ENCODE data around the gene GRK5. TPM values are rescaled to one million over a fixed set of nuclear protein-coding genes. Genes with fewer than 3 reads are reported as not detected.
A peak's percentile ranks its signal among the peaks of the same experiment; 100 is the strongest.

Gene GRK5
- total RNA-seq, 1 experiment from 2014 or later = 1.2 TPM

- no peak overlapping the region for H3K4me3 ChIP-seq (ENCODE audit: insufficient read depth, low read depth, low read length)
- no peaks in the 10 kb centered on the region for H3K36me3 ChIP-seq (replicated peaks; ENCODE audit: control insufficient read depth, insufficient read depth, low read length)
- no peaks in the 10 kb centered on the region for H3K27me3 ChIP-seq (ENCODE audit: control insufficient read depth, insufficient read depth, low read length)
- no peak for DNase-seq
These were observed 240.6 kb downstream of the GRK5 start for GRCh38 chr10:119447823-119448546.

DNA sequence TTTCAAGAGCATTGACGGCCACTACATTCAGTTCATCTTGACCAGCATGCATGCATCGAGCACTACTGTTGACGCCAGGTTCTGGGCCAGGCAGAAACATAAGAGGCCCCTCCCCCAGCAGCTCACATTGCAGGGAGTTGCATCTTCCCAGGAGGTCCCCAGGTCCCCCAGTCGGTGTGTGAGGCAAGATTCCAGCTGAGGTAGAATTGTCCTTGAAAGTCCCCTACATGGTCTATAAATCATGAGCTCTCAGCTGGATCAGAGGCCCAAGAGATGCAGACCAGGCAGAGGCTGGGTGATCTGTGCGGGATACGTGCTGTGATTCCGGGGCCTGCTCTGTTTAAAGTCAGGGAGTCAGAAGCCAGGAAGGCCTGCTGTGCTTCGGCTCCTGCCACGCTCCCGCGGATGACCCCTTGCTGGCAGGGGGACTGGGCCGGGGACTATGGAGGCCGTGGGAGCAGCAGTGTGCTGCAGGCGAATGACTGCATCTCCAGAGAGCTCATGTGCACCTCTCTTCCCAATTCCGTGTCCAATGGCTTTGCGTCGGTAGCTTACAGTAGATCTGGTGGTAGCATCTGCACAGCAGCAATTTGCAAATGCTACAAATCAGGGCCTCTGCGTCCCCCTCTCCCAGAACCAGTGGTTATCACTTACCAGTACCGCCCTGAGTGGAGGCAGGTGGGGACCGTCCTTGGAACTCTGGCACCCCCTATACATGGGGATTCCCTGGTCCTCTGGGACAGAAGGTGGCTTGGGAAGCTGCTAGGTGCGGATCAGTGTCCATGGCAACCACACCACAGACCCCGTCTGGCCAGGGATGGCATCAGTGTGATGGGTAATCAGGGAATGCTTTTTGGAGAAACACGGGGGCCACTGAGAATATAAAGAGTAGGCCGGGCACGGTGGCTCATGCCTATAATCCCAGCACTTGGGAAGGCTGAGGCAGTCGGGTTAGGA lies 241.5 kb downstream of the GRK5 start:
- DNase-seq = no peak

DNA sequence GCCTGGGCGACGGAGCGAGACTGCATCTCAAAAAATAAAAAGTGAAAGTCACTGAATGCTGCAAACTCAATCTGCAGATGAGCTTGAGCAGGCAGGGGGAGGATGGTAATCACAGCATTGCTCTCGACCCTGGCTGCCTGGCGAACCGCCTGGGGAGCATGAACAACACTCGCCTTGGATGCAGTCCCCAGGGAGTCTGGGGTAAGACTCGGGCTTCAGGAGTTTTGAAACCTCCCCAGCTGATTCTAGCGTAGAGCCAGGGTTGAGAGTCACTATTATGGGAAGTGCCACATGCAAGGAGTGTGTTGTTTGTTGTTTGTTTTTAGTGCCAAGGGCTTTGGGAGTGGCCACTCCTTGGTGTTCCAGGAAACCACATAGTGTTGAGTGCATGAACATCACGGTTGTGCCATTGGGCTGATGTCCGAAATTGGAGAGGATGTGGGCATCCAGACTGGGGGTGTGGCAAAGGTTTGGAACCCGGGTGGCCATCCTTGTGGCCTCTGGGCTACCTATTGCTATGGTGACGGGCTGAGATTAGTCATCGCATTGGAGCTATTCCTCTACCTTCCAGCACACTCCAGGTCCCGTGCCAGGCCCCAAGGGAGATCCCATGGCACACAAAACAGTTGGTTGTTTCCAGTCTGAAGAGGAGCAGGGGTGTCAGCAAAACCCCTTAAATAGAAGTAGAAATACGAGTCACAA lies 242.5 kb downstream of the GRK5 start:
- DNase-seq = no peak
- Histone ChIP-seq H3K4me3 (ENCODE audit: insufficient read depth, low read depth, low read length) (no peak overlapping the region), H3K36me3 (replicated peaks; ENCODE audit: control insufficient read depth, insufficient read depth, low read length) (no peaks in the 10 kb centered on the region), H3K27me3 (ENCODE audit: control insufficient read depth, insufficient read depth, low read length) (no peaks in the 10 kb centered on the region)

More for the DNA sequence above, 241.5 kb downstream of the GRK5 start:
- Histone ChIP-seq H3K27me3 (ENCODE audit: control insufficient read depth, insufficient read depth, low read length) (no peaks in the 10 kb centered on the region), H3K36me3 (replicated peaks; ENCODE audit: control insufficient read depth, insufficient read depth, low read length) (no peaks in the 10 kb centered on the region), H3K4me3 (ENCODE audit: insufficient read depth, low read depth, low read length) (no peak overlapping the region)

GRCh38 chr10:119450606-119451299 lies 243.4 kb downstream of the GRK5 start:
- Histone ChIP-seq H3K4me3 (ENCODE audit: insufficient read depth, low read depth, low read length) (no peak overlapping the region), H3K36me3 (replicated peaks; ENCODE audit: control insufficient read depth, insufficient read depth, low read length) (no peaks in the 10 kb centered on the region), H3K27me3 (ENCODE audit: control insufficient read depth, insufficient read depth, low read length) (no peaks in the 10 kb centered on the region)
- no peak for DNase-seq

DNA sequence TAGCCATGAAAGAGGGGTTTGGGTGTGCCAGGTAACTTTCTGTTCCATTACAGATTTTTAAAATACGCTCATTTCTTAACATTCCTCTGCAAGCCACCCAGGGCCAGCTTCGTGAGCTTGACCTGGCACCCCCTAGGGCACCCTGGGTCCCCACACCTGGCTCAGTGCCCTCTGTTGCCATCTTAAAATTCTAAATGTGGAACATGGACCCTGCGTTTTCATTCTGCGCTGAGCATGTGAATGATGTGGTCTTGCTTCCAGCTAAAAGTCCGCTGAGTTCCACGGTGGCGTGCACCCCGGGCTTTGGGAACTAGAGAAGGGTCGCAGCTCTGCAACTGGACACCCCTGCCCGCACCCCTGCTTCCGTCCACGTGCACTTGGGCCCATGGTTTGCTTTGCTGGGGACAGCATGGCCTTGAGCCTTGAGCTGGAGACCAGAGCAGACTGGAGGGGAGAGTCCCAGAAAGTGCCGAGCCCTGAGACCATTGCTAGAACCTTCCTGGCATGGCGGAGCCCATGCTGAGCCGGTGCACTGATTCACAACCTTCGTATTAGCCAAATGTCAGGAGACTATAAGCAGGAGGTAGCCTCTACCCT lies 244.0 kb downstream of the GRK5 start:
- Histone ChIP-seq H3K27me3 (ENCODE audit: control insufficient read depth, insufficient read depth, low read length) (no peaks in the 10 kb centered on the region), H3K36me3 (replicated peaks; ENCODE audit: control insufficient read depth, insufficient read depth, low read length) (no peaks in the 10 kb centered on the region), H3K4me3 (ENCODE audit: insufficient read depth, low read depth, low read length) (no peak overlapping the region)
- peak; percentile 27 for DNase-seq

DNA sequence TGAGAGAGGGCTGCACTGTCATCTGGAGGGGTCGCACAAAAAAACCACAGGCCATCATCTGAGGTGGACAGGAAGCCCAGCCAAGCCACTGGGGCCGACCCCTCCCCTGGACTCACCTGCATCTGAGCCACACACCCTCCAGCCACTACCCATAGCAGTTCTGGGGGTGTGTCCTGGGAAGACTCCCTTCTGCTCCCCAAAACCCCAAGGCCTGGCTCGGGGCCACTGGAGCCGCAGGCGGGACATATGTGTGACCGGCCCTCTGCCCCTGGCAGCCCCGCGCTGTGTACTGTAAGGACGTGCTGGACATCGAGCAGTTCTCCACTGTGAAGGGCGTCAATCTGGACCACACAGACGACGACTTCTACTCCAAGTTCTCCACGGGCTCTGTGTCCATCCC lies 245.0 kb downstream of the GRK5 start:
- no peak overlapping the region for H3K4me3 ChIP-seq (ENCODE audit: insufficient read depth, low read depth, low read length)
- DNase-seq = no peak
- H3K27me3 ChIP-seq (ENCODE audit: control insufficient read depth, insufficient read depth, low read length) = no peaks in the 10 kb centered on the region
- H3K36me3 ChIP-seq (replicated peaks; ENCODE audit: control insufficient read depth, insufficient read depth, low read length) = no peaks in the 10 kb centered on the region

GRCh38 chr10:119453313-119453712 lies 245.9 kb downstream of the GRK5 start:
- no peaks in the 10 kb centered on the region for H3K27me3 ChIP-seq (ENCODE audit: control insufficient read depth, insufficient read depth, low read length)
- no peak overlapping the region for H3K4me3 ChIP-seq (ENCODE audit: insufficient read depth, low read depth, low read length)
- DNase-seq = peak; percentile 25
- H3K36me3 ChIP-seq (replicated peaks; ENCODE audit: control insufficient read depth, insufficient read depth, low read length) = no peaks in the 10 kb centered on the region

GRCh38 chr10:119454316-119454715 lies 246.9 kb downstream of the GRK5 start:
- peak; percentile 80 for DNase-seq
- Histone ChIP-seq H3K36me3 (replicated peaks; ENCODE audit: control insufficient read depth, insufficient read depth, low read length) (no peaks in the 10 kb centered on the region), H3K4me3 (ENCODE audit: insufficient read depth, low read depth, low read length) (no peak overlapping the region), H3K27me3 (ENCODE audit: control insufficient read depth, insufficient read depth, low read length) (no peaks in the 10 kb centered on the region)

GRCh38 chr10:119454990-119455389 lies 247.6 kb downstream of the GRK5 start:
- no peak overlapping the region for H3K4me3 ChIP-seq (ENCODE audit: insufficient read depth, low read depth, low read length)
- no peaks in the 10 kb centered on the region for H3K36me3 ChIP-seq (replicated peaks; ENCODE audit: control insufficient read depth, insufficient read depth, low read length)
- DNase-seq = peak; percentile 61
- no peaks in the 10 kb centered on the region for H3K27me3 ChIP-seq (ENCODE audit: control insufficient read depth, insufficient read depth, low read length)

GRCh38 chr10:119455609-119456434 lies 248.5 kb downstream of the GRK5 start:
- no peaks in the 10 kb centered on the region for H3K27me3 ChIP-seq (ENCODE audit: control insufficient read depth, insufficient read depth, low read length)
- no peaks in the 10 kb centered on the region for H3K36me3 ChIP-seq (replicated peaks; ENCODE audit: control insufficient read depth, insufficient read depth, low read length)
- peak; percentile 51 for DNase-seq
- no peak overlapping the region for H3K4me3 ChIP-seq (ENCODE audit: insufficient read depth, low read depth, low read length)

- H3K27me3 ChIP-seq (ENCODE audit: control insufficient read depth, insufficient read depth, low read length) = no peaks in the 10 kb centered on the region
- H3K36me3 ChIP-seq (replicated peaks; ENCODE audit: control insufficient read depth, insufficient read depth, low read length) = no peaks in the 10 kb centered on the region
- no peak overlapping the region for H3K4me3 ChIP-seq (ENCODE audit: insufficient read depth, low read depth, low read length)
- peak; percentile 43 for DNase-seq
These were observed 249.1 kb downstream of the GRK5 start for GRCh38 chr10:119456435-119456810.

- no peak overlapping the region for H3K4me3 ChIP-seq (ENCODE audit: insufficient read depth, low read depth, low read length)
- peak; percentile 79 for DNase-seq
- H3K36me3 ChIP-seq (replicated peaks; ENCODE audit: control insufficient read depth, insufficient read depth, low read length) = no peaks in the 10 kb centered on the region
- no peaks in the 10 kb centered on the region for H3K27me3 ChIP-seq (ENCODE audit: control insufficient read depth, insufficient read depth, low read length)
These were observed 250.8 kb downstream of the GRK5 start for GRCh38 chr10:119457966-119458766.

Data from H7 (cell line).